GM08714 (cell line): ENCODE results near the gene NCKAP5.

ENCODE experiments used
- H3K4me3 ChIP-seq: fragments of 200-500 bp; sonication (Bioruptor generic); 2 replicates; pipeline ENCODE4 v1.5.1; 2014; ENCODE audit warnings: mild to moderate bottlenecking, low read length, inconsistent platforms
- ZNF274 ChIP-seq: IDR thresholded peaks from 2 replicates; pipeline ENCODE4 v1.6.1; 2012; ENCODE audit warnings: mild to moderate bottlenecking, low read depth, low read length

NCKAP5 gene

DNA sequence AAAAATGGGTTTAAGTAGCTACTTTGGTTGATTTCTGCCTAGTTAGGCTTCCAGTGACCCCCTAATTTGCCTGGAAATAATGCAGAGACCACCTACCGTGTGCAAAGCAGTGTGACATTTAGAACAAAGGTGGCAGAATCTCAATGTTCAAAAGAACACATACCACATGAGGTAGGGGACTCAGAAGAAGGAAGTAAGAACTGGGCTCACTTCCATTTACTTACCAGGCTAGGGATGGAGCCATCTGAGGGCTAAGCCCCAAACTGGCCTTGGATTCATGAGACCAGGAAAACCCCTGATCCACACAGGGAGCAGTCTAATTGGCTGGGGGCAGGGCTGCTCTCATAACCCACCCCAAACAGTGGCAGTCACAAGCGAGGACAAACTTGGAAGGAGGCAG lies 190.7 kb downstream of the NCKAP5 start:
- no peak for TF ChIP-seq ZNF274
- no peak overlapping the region for H3K4me3 ChIP-seq

DNA sequence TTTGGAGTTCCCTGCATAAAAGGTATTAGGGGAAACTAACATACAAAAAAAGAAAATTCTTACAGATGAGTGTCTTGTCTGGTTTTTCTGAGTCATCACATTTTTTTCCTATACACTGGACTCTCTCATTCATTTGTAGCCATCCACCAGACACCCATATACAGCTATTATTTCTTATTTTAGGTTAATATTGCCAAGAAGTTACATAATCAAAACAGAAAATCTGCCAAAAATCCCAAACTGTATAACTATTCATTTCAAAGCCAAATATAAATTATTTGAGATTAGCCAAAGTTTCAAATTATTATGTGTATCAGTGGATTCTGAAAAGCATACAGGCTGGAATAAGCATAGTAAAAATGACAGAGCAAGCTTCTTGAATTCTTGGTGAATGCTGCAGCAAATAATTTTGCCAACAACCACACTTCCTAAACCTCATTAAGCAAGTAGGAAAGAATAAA lies 191.2 kb downstream of the NCKAP5 start:
- H3K4me3 ChIP-seq = no peak overlapping the region
- TF ChIP-seq ZNF274 = no peak

- H3K4me3 ChIP-seq = no peak overlapping the region
- no peak for TF ChIP-seq ZNF274
These were observed 193.5 kb downstream of the NCKAP5 start for GRCh38 chr2:133374781-133375180.

DNA sequence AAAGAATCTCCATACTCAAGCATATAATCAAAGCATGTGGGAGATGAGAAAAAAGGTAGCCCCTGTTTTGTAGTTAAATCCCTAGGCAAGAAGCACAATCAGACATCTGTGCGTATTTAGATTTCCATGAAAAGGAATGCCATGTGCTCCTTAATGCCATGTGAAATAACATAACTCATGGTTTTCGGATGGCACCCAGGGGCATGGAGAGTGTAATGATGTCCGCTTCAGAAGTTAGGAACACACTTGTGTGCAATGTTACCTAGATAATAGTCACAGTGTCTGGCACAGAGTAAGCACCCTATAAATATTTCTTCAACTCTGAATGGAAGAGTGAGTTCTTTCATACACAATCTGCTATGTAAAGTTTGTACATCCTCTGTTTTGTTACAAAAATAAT lies 197.0 kb downstream of the NCKAP5 start:
- no peak overlapping the region for H3K4me3 ChIP-seq
- TF ChIP-seq ZNF274 = no peak

GRCh38 chr2:133369901-133370658 lies 198.2 kb downstream of the NCKAP5 start:
- H3K4me3 ChIP-seq = no peak overlapping the region
- no peak for TF ChIP-seq ZNF274

DNA sequence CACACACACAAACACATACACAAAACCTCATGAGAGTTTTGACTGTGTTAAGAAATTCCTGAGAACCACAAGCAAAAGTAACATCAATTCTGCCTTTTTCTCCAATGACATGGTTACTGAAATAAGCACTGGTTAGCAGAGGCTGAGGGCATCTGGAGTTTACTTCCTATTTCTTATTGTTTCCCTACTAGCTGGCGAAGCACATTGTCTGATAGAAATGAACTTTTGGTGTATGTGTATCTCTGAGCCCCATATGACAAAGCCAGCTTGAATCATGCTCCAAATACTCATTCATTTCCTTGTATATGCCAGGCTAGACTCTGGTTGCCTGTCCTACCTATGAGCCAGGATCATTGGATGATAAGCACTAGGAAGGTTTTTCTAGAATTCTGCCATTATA lies 203.1 kb downstream of the NCKAP5 start:
- H3K4me3 ChIP-seq = no peak overlapping the region
- TF ChIP-seq ZNF274 = no peak

DNA sequence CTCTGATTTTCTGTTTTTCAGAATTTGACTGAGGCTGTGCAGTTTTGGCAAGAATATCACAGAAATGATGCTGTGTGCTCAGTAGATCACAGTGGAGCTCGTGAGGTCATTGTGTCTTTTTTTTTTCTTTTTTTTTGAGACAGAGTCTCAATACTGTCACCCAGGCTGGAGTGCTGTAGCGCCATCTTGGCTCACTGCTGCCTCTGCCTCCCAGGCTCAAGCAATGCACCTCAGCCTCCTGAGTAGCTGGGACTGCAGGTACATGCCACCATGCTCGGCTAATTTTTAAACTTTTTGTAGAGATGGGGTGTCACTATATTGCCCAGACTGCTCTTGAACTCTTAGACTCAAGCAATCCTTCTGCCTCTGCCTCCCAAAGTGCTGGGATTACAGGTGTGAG lies 203.6 kb downstream of the NCKAP5 start:
- H3K4me3 ChIP-seq = no peak overlapping the region
- TF ChIP-seq ZNF274 = no peak

GRCh38 chr2:133363884-133364283 lies 204.4 kb downstream of the NCKAP5 start:
- H3K4me3 ChIP-seq = no peak overlapping the region
- no peak for TF ChIP-seq ZNF274

- H3K4me3 ChIP-seq = no peak overlapping the region
- no peak for TF ChIP-seq ZNF274
These were observed 206.2 kb downstream of the NCKAP5 start for GRCh38 chr2:133362061-133362476.

DNA sequence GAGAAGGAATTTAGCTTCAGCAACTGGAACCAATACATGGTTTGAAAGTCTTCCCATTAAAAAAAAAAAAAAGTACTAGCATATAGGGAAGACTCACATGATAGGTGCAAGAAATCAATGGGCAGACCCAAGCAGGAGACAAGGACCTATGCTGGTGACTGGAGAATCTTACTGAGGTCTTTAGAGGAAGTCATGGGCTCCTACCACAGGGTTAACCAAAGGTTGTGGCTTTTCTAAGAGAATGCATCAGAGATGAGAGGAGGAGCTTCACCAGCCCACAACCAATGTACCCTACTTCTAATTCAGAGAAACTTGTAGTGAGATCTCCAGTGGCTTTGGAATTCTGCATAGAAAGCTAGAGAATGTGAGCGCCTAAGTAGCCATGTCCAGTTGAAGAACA lies 207.4 kb downstream of the NCKAP5 start:
- H3K4me3 ChIP-seq = no peak overlapping the region
- no peak for TF ChIP-seq ZNF274

DNA sequence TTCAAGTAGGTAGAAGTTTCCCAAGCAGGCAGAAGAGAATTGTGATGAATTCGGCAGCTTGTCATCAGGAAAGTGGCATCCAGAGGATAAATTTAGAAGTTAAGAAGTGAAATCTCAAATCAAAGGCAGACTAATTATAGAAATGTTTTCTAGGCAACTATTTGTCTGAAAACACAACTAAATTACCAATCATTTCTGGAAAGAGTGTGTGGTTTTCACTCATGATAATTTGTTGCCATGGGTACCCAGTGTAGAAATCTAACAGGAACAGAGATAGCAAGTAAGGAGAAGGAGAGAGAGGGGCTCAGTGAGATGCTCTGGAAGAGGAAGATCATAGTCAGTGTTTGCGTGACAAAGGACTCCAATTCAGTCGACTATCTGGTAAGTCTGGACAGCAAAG lies 208.1 kb downstream of the NCKAP5 start:
- no peak for TF ChIP-seq ZNF274
- no peak overlapping the region for H3K4me3 ChIP-seq

DNA sequence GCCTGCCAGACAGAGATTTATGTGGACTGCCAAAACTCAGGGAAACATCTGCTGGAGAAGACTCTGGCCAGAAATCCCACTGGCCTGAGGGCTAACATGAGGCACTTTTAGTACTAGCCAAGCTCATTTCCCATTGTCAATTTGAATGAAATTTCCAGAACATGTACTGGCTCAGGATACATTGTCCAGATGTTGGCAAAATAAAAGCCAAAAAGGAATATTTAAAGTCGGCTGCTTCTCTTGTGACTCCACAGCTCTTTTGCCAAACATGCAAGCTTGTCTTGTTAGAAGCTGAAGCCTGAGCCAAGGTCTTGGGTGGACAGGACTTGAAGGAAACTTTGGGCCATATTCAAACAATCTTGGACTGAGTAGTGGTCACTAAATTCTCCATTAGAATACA lies 215.5 kb downstream of the NCKAP5 start:
- H3K4me3 ChIP-seq = no peak overlapping the region
- TF ChIP-seq ZNF274 = no peak

GRCh38 chr2:133346654-133347053 lies 221.6 kb downstream of the NCKAP5 start:
- H3K4me3 ChIP-seq = no peak overlapping the region
- TF ChIP-seq ZNF274 = no peak

GRCh38 chr2:133345638-133346037 lies 222.6 kb downstream of the NCKAP5 start:
- no peak overlapping the region for H3K4me3 ChIP-seq
- TF ChIP-seq ZNF274 = no peak

DNA sequence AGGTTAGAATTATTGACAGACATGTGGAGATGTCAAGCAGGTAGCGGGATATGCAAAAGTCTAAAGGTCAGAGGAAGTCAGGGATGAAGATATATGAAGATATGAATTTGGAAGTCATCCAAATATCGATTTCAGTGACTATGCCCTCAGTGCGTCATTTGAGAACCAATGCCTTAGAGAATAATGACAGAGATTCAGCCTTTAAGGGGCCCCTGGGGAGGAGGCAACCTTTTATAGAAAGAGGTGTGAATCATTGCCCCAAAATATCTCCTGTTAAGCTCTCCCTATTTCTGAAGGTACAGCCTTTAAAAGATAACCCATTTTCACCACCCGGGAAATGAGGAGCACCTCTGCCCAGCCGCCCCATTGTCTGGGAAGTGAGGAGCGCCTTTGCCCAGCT lies 223.4 kb downstream of the NCKAP5 start:
- H3K4me3 ChIP-seq = no peak overlapping the region
- TF ChIP-seq ZNF274 = no peak

GRCh38 chr2:133343018-133343352 lies 225.3 kb downstream of the NCKAP5 start:
- no peak overlapping the region for H3K4me3 ChIP-seq
- TF ChIP-seq ZNF274 = no peak
